DND-41 (cell line): ENCODE data around the gene ZMPSTE24.

Experiments used
- ATAC-seq: fragments of 200-7000 bp; cut with Tn5 transposase; 3 replicates; pipeline ENCODE4 v1.9.1; 2021; ENCODE audit warnings: low read depth; ENCODE audit not compliant: insufficient read depth
- DNase-seq: peaks from one replicate; pipeline ENCODE4 v3.0.0-alpha.2; 2020
- H2AFZ ChIP-seq: 2 replicates; pipeline ENCODE4 v1.6.0; 2012; ENCODE audit warnings: low read depth, low read length
- H3K27ac ChIP-seq: 2 replicates; pipeline ENCODE4 v1.5.1; 2012; ENCODE audit warnings: low read length, inconsistent platforms
- H3K27me3 ChIP-seq: fragments of 200-600 bp; sonication (generic); 2 replicates; pipeline ENCODE4 v1.6.0; 2012; ENCODE audit warnings: low read length, mild to moderate bottlenecking, inconsistent platforms; ENCODE audit not compliant: insufficient read depth, poor library complexity
- H3K36me3 ChIP-seq: 2 replicates; pipeline ENCODE4 v1.5.1; 2012; ENCODE audit warnings: low read length, inconsistent platforms; ENCODE audit not compliant: insufficient read depth
- H3K4me1 ChIP-seq: 2 replicates; pipeline ENCODE4 v1.5.1; 2012; ENCODE audit warnings: mild to moderate bottlenecking, low read length; ENCODE audit not compliant: insufficient read depth
- H3K4me2 ChIP-seq: 2 replicates; pipeline ENCODE4 v1.6.0; 2012; ENCODE audit warnings: mild to moderate bottlenecking, moderate library complexity, low read length, inconsistent platforms; ENCODE audit not compliant: insufficient read depth
- H3K4me3 ChIP-seq, 2 experiments: fragments of 200-600 bp in 1 of 2; shearing (Covaris generic) in 1 of 2; 2 replicates each; pipeline ENCODE4 v1.5.1; 2012 to 2016; ENCODE audit warnings: inconsistent platforms in 2 of 2, low read length in 2 of 2, mild to moderate bottlenecking in 2 of 2, low read depth in 1 of 2, moderate library complexity in 1 of 2
- H3K79me2 ChIP-seq: 2 replicates; pipeline ENCODE4 v1.6.0; 2012; ENCODE audit warnings: low read length, inconsistent platforms; ENCODE audit not compliant: insufficient read depth
- H3K9ac ChIP-seq: 2 replicates; pipeline ENCODE4 v1.6.0; 2012; ENCODE audit warnings: low read depth, mild to moderate bottlenecking, inconsistent platforms, low read length, moderate library complexity
- H3K9me3 ChIP-seq: 2 replicates; pipeline ENCODE4 v1.5.1; 2012; ENCODE audit warnings: low read length, moderate library complexity, mild to moderate bottlenecking, inconsistent platforms; ENCODE audit not compliant: insufficient read depth, severe bottlenecking
- H4K20me1 ChIP-seq: 2 replicates; pipeline ENCODE4 v1.6.0; 2012; ENCODE audit warnings: low read length; ENCODE audit not compliant: insufficient read depth
- EZH2 ChIP-seq: IDR thresholded peaks from 3 replicates; pipeline ENCODE4 v1.6.1; 2012; ENCODE audit warnings: borderline replicate concordance, low read depth, mild to moderate bottlenecking, moderate library complexity, low read length, inconsistent platforms; ENCODE audit not compliant: severe bottlenecking
- TF ChIP-seq, protein P1 (sequence below): IDR thresholded peaks from 2 replicates; pipeline ENCODE4 v1.5.1; 2012; ENCODE audit warnings: borderline replicate concordance, low read length, moderate library complexity, mild to moderate bottlenecking; ENCODE audit not compliant: poor library complexity, severe bottlenecking; ENCODE audit errors: extremely low read depth

The ZMPSTE24 gene

GRCh38 chr1:40299366-40300248, 41.6 kb downstream of the ZMPSTE24 start:
- Histone ChIP-seq H4K20me1 (no peaks in the 10 kb centered on the region), H3K4me1 (no peaks in the 10 kb centered on the region), H3K9me3 (no peaks in the 10 kb centered on the region), H3K9ac (no peak overlapping the region), H3K27me3 (no peaks in the 10 kb centered on the region), H3K27ac (no peak overlapping the region), H3K4me2 (no peak overlapping the region), H3K36me3 (peaks cover 1% of the 10 kb centered on the region; the same call in 1 of the 2 replicates), H3K79me2 (no peaks in the 10 kb centered on the region), H3K4me3 (no peak overlapping the region), H2AFZ (no peak overlapping the region)
- no peak for ATAC-seq
- DNase-seq: no peak
- no peak for TF ChIP-seq EZH2
- TF ChIP-seq, protein P1, sequence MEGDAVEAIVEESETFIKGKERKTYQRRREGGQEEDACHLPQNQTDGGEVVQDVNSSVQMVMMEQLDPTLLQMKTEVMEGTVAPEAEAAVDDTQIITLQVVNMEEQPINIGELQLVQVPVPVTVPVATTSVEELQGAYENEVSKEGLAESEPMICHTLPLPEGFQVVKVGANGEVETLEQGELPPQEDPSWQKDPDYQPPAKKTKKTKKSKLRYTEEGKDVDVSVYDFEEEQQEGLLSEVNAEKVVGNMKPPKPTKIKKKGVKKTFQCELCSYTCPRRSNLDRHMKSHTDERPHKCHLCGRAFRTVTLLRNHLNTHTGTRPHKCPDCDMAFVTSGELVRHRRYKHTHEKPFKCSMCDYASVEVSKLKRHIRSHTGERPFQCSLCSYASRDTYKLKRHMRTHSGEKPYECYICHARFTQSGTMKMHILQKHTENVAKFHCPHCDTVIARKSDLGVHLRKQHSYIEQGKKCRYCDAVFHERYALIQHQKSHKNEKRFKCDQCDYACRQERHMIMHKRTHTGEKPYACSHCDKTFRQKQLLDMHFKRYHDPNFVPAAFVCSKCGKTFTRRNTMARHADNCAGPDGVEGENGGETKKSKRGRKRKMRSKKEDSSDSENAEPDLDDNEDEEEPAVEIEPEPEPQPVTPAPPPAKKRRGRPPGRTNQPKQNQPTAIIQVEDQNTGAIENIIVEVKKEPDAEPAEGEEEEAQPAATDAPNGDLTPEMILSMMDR: no peak

DNA sequence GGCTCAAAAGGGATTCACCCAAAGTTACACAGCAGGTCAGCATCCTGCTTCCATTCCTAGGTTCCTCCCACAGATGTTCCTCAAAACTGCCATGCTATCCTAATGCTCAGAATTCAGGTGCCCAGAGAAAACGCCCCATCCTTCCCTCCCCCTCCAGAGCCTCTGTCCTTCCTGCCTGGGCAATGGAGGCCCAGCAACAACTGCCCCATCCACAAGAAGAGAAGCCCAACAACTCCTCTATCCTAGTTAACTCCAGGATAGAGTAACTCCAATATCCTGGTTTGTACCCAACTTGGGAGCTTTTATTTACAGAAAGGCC, 42.2 kb downstream of the ZMPSTE24 start:
- no peak for DNase-seq
- Histone ChIP-seq H4K20me1 (no peaks in the 10 kb centered on the region), H3K9ac (no peak overlapping the region), H3K36me3 (no peaks in the 10 kb centered on the region), H3K4me1 (no peaks in the 10 kb centered on the region), H3K27ac (no peak overlapping the region), H3K9me3 (no peaks in the 10 kb centered on the region), H3K27me3 (no peaks in the 10 kb centered on the region), H3K4me3 (no peak overlapping the region), H3K4me2 (no peak overlapping the region), H3K79me2 (no peaks in the 10 kb centered on the region), H2AFZ (no peak overlapping the region)
- TF ChIP-seq, protein P1: no peak
- no peak for TF ChIP-seq EZH2
- no peak for ATAC-seq

DNA sequence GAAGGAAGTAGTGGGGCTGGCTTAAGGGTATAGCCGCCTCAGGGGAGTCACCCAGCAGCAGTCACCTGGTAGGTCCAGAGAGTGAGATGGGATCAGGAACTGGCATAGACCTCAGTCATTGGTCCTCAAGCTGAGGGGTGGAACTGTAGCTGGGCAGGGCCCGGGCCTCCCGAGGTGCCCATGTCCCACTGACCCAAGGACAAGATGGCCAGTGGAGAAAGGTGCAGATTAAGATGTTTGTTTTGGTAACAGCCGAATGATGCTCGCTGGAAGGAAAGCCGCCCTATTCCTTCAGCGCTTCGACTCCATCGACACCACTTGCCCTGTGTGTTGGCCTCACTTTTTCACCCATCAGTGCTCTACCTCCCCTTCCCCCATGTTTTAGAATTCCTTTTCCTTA, 42.6 kb downstream of the ZMPSTE24 start:
- no peak for ATAC-seq
- Histone ChIP-seq H3K27ac (no peak overlapping the region), H3K36me3 (no peaks in the 10 kb centered on the region), H3K4me1 (no peaks in the 10 kb centered on the region), H3K4me3 (no peak overlapping the region), H4K20me1 (no peaks in the 10 kb centered on the region), H2AFZ (no peak overlapping the region), H3K4me2 (no peak overlapping the region), H3K27me3 (no peaks in the 10 kb centered on the region), H3K9me3 (no peaks in the 10 kb centered on the region), H3K79me2 (no peaks in the 10 kb centered on the region), H3K9ac (no peak overlapping the region)
- no peak for DNase-seq
- TF ChIP-seq, protein P1: no peak
- TF ChIP-seq EZH2: no peak
